KMS-11 (cell line): ENCODE measurements around the gene NCAPH2.
A peak's percentile ranks its signal among the peaks of the same experiment; 100 is the strongest.

Source experiments
- H2AFZ ChIP-seq: fragments of 200-600 bp; sonication (generic); 2 replicates; pipeline ENCODE4 v1.6.1; 2016; ENCODE audit warnings: antibody characterized with exemption, mixed run types, low read depth
- H3K27ac ChIP-seq: fragments of 200-600 bp; sonication (generic); 2 replicates; pipeline ENCODE4 v1.6.1; 2016; ENCODE audit warnings: mild to moderate bottlenecking, mixed run types
- H3K27me3 ChIP-seq: fragments of 200-600 bp; sonication (generic); 2 replicates; pipeline ENCODE4 v1.6.1; 2017; ENCODE audit warnings: mild to moderate bottlenecking, low read depth, mixed run types, moderate library complexity; ENCODE audit not compliant: insufficient read depth
- H3K36me3 ChIP-seq: fragments of 200-600 bp; sonication (generic); 2 replicates; pipeline ENCODE4 v1.6.1; 2017; ENCODE audit warnings: mild to moderate bottlenecking, mixed run types; ENCODE audit not compliant: insufficient read depth
- H3K4me1 ChIP-seq: fragments of 200-600 bp; sonication (generic); 2 replicates; pipeline ENCODE4 v1.6.1; 2016; ENCODE audit warnings: mild to moderate bottlenecking, low read depth, mixed run types; ENCODE audit not compliant: poor library complexity, severe bottlenecking
- H3K4me2 ChIP-seq: fragments of 200-600 bp; sonication (generic); 2 replicates; pipeline ENCODE4 v1.7.0; 2016; ENCODE audit warnings: mild to moderate bottlenecking, mixed run types
- H3K4me3 ChIP-seq: fragments of 200-600 bp; sonication (generic); IDR thresholded peaks from 2 replicates; pipeline ENCODE4 v1.6.1; 2017; ENCODE audit warnings: low read depth, low read length, mixed read lengths; ENCODE audit not compliant: insufficient read depth
- H3K79me2 ChIP-seq: fragments of 200-600 bp; sonication (generic); 2 replicates; pipeline ENCODE4 v1.6.1; 2016; ENCODE audit warnings: low read depth, mixed run types; ENCODE audit not compliant: insufficient read depth
- H3K9ac ChIP-seq: fragments of 200-600 bp; sonication (generic); 2 replicates; pipeline ENCODE4 v1.6.1; 2016; ENCODE audit warnings: mild to moderate bottlenecking, mixed run types
- H4K20me1 ChIP-seq: fragments of 200-600 bp; sonication (generic); 2 replicates; pipeline ENCODE4 v1.6.1; 2016; ENCODE audit warnings: mild to moderate bottlenecking, mixed run types; ENCODE audit not compliant: insufficient read depth
- TF ChIP-seq, protein P1 (sequence below): fragments of 200-600 bp; sonication (generic); conservative IDR thresholded peaks from 2 replicates; pipeline ENCODE4 v1.6.1; 2017; ENCODE audit warnings: low read depth, mild to moderate bottlenecking, antibody characterized with exemption, low read length, moderate library complexity, mixed read lengths

NCAPH2 gene

DNA sequence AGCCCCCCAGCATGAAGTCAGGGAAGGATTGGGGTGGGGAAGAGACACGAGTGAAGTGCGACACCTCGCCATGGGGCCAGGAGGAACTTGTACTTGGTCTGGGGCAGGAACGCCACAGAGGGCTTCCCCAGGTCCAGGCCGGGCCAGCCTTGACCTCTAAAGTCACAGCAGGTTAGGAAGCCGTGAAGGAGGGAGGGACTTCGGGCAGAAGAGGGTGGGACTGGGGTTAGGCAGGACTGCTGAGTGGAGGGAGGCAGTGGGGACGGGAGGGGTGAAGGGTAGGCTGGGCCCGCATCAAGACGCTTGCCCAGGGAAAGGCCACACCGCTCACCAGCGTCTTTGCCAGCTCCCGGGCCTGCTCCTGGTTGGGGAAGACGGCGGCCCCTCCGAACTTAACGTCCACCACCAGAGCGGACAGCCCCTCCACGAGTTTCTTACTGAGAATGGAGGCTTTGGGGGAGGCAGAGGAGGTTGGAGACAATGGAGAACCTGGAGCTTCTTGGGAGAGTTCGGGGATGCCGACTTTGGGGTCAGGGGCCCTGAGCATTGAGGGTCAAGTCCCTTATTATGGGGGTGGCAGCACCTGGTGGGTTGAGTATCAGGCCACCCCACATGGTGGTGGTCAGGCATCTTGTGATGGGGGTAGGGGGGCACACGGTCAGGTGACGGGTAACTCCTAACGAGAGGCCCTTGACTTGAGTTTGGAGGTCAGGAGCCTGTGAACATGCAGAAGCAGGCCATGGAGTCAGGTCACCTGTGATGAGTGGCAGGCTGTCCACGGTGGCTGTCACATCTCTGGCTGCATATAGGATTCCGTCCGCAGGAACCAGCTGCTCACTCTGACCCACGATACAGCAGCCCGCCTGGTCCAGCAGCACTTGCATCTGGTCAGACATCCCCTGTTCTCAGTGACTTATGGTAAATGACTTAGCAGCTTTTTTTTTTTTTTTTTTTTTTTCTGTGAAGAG is 19.1 kb downstream of the NCAPH2 start:
- Histone ChIP-seq H3K27me3 (no peaks in the 10 kb centered on the region), H3K9ac (peak overlapping the region; percentile 79), H2AFZ (peak overlapping the region; percentile 22; the same call in 1 of the 2 replicates)

DNA sequence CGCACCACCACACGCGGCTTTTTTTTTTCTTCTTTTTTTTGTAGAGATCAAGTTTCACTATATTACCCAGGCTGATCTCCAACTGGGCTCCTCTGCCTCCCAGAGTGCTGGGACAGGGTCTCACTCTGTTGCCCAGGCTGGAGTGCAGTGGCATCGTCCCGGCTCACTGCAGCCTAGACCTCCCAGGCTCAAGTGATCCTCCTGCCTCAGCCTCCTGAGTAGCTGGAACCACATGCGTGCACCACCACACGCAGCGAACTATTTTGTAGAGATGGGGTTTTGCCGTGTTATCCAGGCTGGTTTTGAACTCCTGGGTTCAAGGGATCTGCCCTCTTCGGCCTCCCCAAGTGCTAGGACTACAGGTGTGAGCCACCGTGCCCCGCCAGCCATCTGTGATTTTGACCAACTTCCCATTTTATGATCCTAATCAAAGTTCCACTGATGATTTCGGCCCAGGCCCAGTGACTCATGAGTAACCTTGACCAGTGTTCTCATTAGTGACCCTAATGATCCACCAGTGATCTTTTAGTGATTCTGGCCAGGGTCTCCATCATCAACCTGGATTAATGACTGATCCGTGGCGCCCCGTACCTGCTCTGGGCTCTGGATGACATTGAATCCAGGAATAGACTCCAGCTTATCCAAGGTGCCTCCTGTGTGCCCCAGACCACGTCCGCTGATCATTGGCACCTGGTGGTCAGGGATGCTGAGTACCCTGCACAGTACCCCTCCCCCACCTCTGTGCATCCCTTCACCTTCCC is 20.1 kb downstream of the NCAPH2 start:
- Histone ChIP-seq H3K36me3 (no peaks in the 10 kb centered on the region), H3K27me3 (no peaks in the 10 kb centered on the region), H3K4me3 (no peak overlapping the region), H3K4me1 (peaks cover 4% of the 10 kb centered on the region), H3K9ac (no peak overlapping the region), H3K27ac (no peak overlapping the region), H2AFZ (no peak overlapping the region), H3K79me2 (peaks cover 8% of the 10 kb centered on the region; the same call in 1 of the 2 replicates), H4K20me1 (no peaks in the 10 kb centered on the region), H3K4me2 (no peak overlapping the region)
- TF ChIP-seq, protein P1, sequence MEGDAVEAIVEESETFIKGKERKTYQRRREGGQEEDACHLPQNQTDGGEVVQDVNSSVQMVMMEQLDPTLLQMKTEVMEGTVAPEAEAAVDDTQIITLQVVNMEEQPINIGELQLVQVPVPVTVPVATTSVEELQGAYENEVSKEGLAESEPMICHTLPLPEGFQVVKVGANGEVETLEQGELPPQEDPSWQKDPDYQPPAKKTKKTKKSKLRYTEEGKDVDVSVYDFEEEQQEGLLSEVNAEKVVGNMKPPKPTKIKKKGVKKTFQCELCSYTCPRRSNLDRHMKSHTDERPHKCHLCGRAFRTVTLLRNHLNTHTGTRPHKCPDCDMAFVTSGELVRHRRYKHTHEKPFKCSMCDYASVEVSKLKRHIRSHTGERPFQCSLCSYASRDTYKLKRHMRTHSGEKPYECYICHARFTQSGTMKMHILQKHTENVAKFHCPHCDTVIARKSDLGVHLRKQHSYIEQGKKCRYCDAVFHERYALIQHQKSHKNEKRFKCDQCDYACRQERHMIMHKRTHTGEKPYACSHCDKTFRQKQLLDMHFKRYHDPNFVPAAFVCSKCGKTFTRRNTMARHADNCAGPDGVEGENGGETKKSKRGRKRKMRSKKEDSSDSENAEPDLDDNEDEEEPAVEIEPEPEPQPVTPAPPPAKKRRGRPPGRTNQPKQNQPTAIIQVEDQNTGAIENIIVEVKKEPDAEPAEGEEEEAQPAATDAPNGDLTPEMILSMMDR: no peak

More for the DNA sequence above, 19.1 kb downstream of the NCAPH2 start:
- no peaks in the 10 kb centered on the region for H4K20me1 ChIP-seq
- TF ChIP-seq, protein P1: no peak
- no peaks in the 10 kb centered on the region for H3K36me3 ChIP-seq
- peak overlapping the region; percentile 84 for H3K4me2 ChIP-seq
- peak overlapping the region; percentile 83 for H3K27ac ChIP-seq
- peak overlapping the region; percentile 31 for H3K4me3 ChIP-seq
- H3K79me2 ChIP-seq: peaks cover 8% of the 10 kb centered on the region; the same call in 1 of the 2 replicates
- H3K4me1 ChIP-seq: peaks cover 4% of the 10 kb centered on the region

DNA sequence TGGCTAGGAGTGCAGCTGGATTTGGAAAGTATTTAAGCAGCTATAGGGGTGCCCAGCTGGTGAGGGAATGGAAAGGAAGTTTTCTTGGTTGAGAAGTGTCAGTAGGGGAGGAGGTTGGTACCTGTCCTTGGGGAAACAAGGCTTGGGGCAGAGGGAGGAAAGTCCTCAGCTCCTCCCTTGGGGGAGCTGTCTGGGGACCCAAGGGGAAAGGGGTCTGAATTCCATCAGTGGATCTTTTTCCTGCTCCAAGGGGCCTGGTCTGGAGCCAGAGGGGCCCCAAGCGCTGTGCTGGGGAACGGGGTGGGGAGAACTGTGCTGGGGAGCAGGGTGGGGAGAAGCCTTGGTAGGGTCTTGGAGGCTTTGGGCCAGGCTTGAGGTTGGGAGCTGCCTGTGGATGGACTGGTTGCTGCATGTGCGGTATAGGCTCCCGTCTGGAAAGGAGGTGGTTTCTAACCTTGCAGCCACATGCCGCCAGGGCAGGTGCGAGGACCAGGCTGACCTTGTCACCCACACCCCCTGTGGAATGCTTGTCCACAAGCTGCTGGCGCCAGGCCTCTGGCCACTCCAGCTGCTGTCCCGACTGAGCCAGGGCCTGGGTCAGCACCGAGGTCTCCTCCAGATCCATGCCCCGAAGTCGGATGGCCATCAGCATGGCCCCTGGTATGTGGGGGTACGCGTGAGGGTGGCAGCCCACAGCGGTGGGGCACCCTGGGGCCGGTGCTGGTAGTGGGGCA is 20.8 kb downstream of the NCAPH2 start:
- Histone ChIP-seq H3K9ac (no peak overlapping the region), H3K27me3 (no peaks in the 10 kb centered on the region)

More for the DNA sequence above, 20.8 kb downstream of the NCAPH2 start:
- H3K4me3 ChIP-seq: no peak overlapping the region
- H3K79me2 ChIP-seq: peaks cover under 1% of the 10 kb centered on the region; the same call in 1 of the 2 replicates
- no peaks in the 10 kb centered on the region for H4K20me1 ChIP-seq
- no peak overlapping the region for H3K27ac ChIP-seq
- no peaks in the 10 kb centered on the region for H3K36me3 ChIP-seq
- no peak overlapping the region for H3K4me2 ChIP-seq
- no peak overlapping the region for H2AFZ ChIP-seq
- TF ChIP-seq, protein P1: no peak
- peaks cover 7% of the 10 kb centered on the region for H3K4me1 ChIP-seq
